Hematopoietic multipotent progenitor cell treated with erythropoietin and hydrocortisone succinate and interleukin-3 and kit ligand, for 8 days (in vitro differentiated cells): ENCODE measurements around the gene MTMR12.

ENCODE experiments used
- DNase-seq: peaks from one replicate; pipeline ENCODE4 v3.0.0-alpha.2; 2015

Gene MTMR12

GRCh38 chr5:32312595-32313332 is at the start of gene MTMR12:
MTMR12 (minus strand) TSS chr5:32312939; CDS start chr5:32312838, 101 bp downstream.
- peak; percentile 99 for DNase-seq

GRCh38 chr5:32362527-32362926 is 49.8 kb upstream of the MTMR12 start:
- DNase-seq = no peak

- DNase-seq = no peak
Measured at GRCh38 chr5:32360906-32361305, 48.2 kb upstream of the MTMR12 start.

GRCh38 chr5:32358611-32359010 is 45.9 kb upstream of the MTMR12 start:
- DNase-seq = peak; percentile 84

GRCh38 chr5:32357658-32358057 is 44.9 kb upstream of the MTMR12 start:
- peak; percentile 66 for DNase-seq

DNA sequence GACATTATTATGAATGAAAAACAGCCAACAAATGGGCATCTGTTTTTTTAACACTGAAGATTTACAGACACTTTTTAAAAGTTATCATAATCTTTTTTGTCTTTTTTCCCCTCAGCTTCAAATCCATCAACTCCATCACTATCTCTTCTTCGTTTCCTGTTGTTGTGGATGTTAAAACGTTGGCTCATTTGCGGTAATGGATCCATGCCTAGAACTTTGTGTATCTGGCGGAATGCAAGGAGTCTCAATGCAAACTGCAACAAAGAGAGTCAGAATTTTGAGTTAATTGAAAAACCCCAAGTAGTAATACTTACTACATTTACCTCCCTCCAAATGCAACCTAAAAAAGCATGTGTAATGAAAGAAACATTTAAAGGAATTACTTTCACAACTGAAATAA is 42.9 kb upstream of the MTMR12 start:
- no peak for DNase-seq

DNA sequence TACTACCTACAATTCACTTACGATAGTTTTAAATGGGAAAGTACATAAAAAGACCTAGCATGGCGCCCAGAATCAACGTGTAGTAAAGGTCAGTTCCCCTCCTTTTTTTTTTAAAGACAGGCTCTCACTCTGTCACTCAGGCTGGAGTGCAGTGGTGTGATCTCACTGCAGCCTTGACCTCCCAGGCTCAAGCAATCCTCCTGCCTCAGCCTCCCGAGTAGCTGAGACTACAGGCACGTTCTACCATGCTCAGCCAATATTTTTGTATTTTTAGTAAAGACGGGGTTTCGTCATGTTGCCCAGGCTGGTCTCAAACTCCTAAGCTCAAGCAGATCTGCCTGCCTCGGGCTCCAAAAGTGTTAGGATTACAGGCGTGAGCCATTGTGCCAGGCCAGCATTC is 40.7 kb upstream of the MTMR12 start:
- DNase-seq = no peak

DNA sequence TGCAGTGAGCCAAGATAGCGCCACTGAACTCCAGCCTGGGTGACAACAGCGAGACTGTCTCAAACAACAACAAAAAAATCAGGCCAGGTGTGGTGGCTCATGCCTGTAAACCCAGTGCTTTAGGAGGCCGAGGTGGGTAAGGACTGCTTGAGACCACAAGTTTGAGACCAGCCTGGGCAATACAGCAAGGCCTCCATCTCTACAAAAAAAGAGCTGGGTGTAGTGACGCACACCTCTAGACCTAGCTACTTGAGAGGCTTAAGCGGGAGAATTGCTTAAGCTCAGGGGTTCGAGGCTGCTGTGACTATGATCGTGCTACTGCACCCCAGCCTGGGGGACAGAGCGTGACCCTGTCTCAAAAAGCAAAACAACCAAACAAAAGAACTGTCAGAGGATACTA is 39.9 kb upstream of the MTMR12 start:
- no peak for DNase-seq

DNA sequence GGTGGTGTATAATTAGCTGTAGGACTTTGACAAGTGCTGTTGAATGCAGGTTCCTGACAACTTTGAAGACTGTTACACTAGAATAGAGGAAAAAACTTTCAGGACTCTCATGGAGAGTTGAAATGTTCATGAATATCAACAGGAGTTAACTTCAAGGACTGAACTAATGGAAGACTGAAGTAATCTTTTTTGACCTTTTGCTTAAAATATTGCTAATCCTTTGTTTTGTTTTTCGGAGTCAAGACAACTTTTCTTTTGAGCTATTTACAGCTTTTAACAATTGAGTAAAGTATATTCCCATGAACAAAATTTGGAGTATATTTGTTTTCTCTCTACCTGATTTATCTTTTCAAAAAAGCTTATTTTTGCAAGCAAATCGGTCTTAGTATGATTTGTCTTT is 34.1 kb upstream of the MTMR12 start:
- no peak for DNase-seq

- no peak for DNase-seq
Measured at GRCh38 chr5:32343058-32343672, 30.4 kb upstream of the MTMR12 start.

DNA sequence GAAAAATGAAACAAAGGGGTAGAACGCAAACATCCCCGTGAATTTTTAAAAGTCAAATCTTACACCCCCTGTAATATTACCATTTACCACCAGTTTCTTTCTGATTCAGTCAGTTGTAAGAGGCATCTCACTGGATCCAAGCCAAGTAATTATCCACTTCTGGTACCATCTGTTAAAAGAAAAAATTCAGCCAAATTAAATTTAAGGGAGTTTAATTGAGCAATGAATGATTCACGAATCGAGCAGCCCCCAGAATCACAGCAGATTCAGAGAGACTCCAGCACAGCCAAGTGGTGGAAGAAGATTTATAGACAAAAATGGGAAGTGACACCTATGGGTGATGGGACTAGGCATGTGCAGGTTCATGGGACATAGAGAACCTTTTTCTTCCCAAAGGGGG is 29.9 kb upstream of the MTMR12 start:
- no peak for DNase-seq

- no peak for DNase-seq
Measured at GRCh38 chr5:32339878-32340277, 27.1 kb upstream of the MTMR12 start.

GRCh38 chr5:32339198-32339597 is 26.5 kb upstream of the MTMR12 start:
- peak; percentile 39 for DNase-seq

- DNase-seq = no peak
Measured at GRCh38 chr5:32332966-32333365, 20.2 kb upstream of the MTMR12 start.

DNA sequence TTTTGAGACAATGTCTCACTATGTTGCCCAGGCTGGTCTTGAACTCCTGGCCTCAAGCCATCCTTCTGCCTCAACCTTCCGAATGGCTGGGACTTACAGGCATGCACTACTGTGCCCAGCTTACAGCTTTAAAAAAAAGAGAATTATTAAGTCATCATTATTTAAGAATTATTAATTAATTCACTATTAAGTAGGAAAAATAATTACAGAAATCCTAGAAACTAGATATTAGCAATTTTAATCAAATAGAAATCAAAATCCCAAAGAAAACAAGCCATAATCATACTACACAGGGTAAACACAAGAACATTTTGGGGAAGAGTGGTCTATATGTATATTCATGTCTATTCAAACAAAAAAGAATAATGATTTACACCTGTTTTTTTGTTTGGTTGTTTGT is 19.6 kb upstream of the MTMR12 start:
- no peak for DNase-seq

DNA sequence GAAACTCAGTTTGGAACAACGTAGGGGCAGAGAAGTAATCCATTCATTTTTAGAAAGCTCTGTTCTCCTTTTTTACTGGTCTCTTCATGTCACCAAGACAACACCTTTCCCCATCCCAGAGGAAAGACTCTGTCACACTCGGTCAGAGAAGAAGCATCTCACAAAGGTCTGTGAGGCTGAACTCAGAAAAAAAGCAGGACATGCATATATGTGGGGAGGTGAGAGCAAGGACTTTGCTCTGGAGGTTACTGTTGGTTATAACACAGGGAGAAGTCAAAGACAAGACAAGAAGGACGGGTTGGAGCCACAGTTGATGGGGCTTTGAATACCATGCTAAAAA is 19.2 kb upstream of the MTMR12 start:
- no peak for DNase-seq

GRCh38 chr5:32331217-32331934 is 18.6 kb upstream of the MTMR12 start:
- no peak for DNase-seq

GRCh38 chr5:32330126-32330971 is 17.6 kb upstream of the MTMR12 start:
- DNase-seq = no peak

GRCh38 chr5:32329395-32329834 is 16.7 kb upstream of the MTMR12 start:
- DNase-seq = peak; percentile 81

GRCh38 chr5:32326216-32326772 is 13.6 kb upstream of the MTMR12 start:
- no peak for DNase-seq

- no peak for DNase-seq
Measured at GRCh38 chr5:32325616-32326015, 12.9 kb upstream of the MTMR12 start.

GRCh38 chr5:32325062-32325461 is 12.3 kb upstream of the MTMR12 start:
- no peak for DNase-seq

- no peak for DNase-seq
Measured at GRCh38 chr5:32323741-32324140, 11.0 kb upstream of the MTMR12 start.
